Common myeloid progenitor, CD34-positive (primary cell): ENCODE data around the gene WDR1.

ENCODE experiments used
- CTCF ChIA-PET: fragments of 350-600 bp; sonication (Branson Sonifier 250); formaldehyde crosslinking; loops from one replicate; lab custom pipeline; 2021; ENCODE audit warnings: antibody characterized with exemption; lab: Charles Lee
- POLR2A ChIA-PET: fragments of 350-600 bp; sonication (Branson Sonifier 250); formaldehyde crosslinking; loops from one replicate; lab custom pipeline; 2021; ENCODE audit warnings: antibody characterized with exemption; lab: Charles Lee
- DNase-seq, 3 donors: peaks; one replicate each; pipeline versions ENCODE4 v3.0.0 to v3.0.0-alpha.2; 2013
- H3K27ac ChIP-seq, 2 experiments: 1 replicate in 1 of 2; 2 replicates in 1 of 2; pipeline ENCODE4 v1.7.0; 2013; ENCODE audit warnings: inconsistent platforms in 2 of 2, low read length in 2 of 2, mild to moderate bottlenecking in 2 of 2, low read depth in 1 of 2, moderate library complexity in 1 of 2; ENCODE audit not compliant: severe bottlenecking in 2 of 2, insufficient read depth in 1 of 2, poor library complexity in 1 of 2
- H3K27me3 ChIP-seq, 5 experiments: replicated peaks in 2 of 5; 1 replicate in 3 of 5; 2 replicates in 2 of 5; pipeline versions ENCODE4 v1.6.1 to v1.7.0; 2013; ENCODE audit warnings: low read length in 4 of 5, mild to moderate bottlenecking in 2 of 5, moderate library complexity in 2 of 5, inconsistent platforms in 1 of 5; ENCODE audit not compliant: insufficient read depth in 5 of 5, control insufficient read depth in 4 of 5
- H3K36me3 ChIP-seq, 4 experiments: 1 replicate in 2 of 4; 2 replicates in 2 of 4; pipeline versions ENCODE4 v1.6.1 to v1.7.0; 2013; ENCODE audit warnings: low read length in 3 of 4, control low read depth in 1 of 4, mild to moderate bottlenecking in 1 of 4; ENCODE audit not compliant: control insufficient read depth in 4 of 4, insufficient read depth in 4 of 4
- H3K4me1 ChIP-seq, 4 experiments: 1 replicate in 3 of 4; 2 replicates in 1 of 4; pipeline versions ENCODE4 v1.6.1 to v1.7.1; 2013; ENCODE audit warnings: low read length in 3 of 4, mild to moderate bottlenecking in 3 of 4, control low read depth in 1 of 4, inconsistent platforms in 1 of 4, moderate library complexity in 1 of 4; ENCODE audit not compliant: control insufficient read depth in 4 of 4, insufficient read depth in 4 of 4; ENCODE audit errors: control extremely low read depth in 1 of 4
- H3K4me3 ChIP-seq, 7 experiments: 1 replicate in 4 of 7; 2 replicates in 3 of 7; pipeline versions ENCODE4 v1.5.1 to v1.7.0; 2013; ENCODE audit warnings: mild to moderate bottlenecking in 7 of 7, low read length in 6 of 7, moderate library complexity in 6 of 7, inconsistent platforms in 2 of 7, low read depth in 2 of 7, control low read depth in 1 of 7; ENCODE audit not compliant: insufficient read depth in 4 of 7, control insufficient read depth in 1 of 7; ENCODE audit errors: extremely low read depth in 1 of 7
- H3K9me3 ChIP-seq, 5 experiments: 1 replicate in 4 of 5; 2 replicates in 1 of 5; pipeline versions ENCODE4 v1.6.1 to v1.7.1; 2013; ENCODE audit warnings: low read length in 4 of 5, mild to moderate bottlenecking in 2 of 5, inconsistent platforms in 1 of 5, low read depth in 1 of 5, moderate library complexity in 1 of 5; ENCODE audit not compliant: control insufficient read depth in 4 of 5, insufficient read depth in 2 of 5; ENCODE audit errors: control extremely low read depth in 1 of 5
- WGBS: methylation state at CpG from one replicate; pipeline ENCODE4 v1.1.5; 2013; ENCODE audit not compliant: insufficient coverage; 5-methylcytosine and 5-hydroxymethylcytosine counted together

Gene WDR1

GRCh38 chr4:10091531-10092181, 24.9 kb downstream of the WDR1 start:
- Histone ChIP-seq H3K4me1 (peaks cover 10 to 58% (median 54%) of the 10 kb centered on the region in 4 experiments), H3K9me3 (no peaks in the 10 kb centered on the region), H3K27me3 (no peaks in the 10 kb centered on the region), H3K27ac (no peak overlapping the region), H3K4me3 (no peak overlapping the region), H3K36me3 (peaks cover 9 to 81% (median 56%) of the 10 kb centered on the region in 4 experiments)
- ChIA-PET CTCF (interaction anchor here (1.2 to 2.4 kb wide), 6 partner anchors 16 to 74 kb away, joined by 3 to 9 read pairs (median 4); no protein-coding TSS in a partner anchor), POLR2A (no interaction called here)
- 96% methylated on average over 19 of the region's 19 CpGs for WGBS
- DNase-seq, result no peak

- Histone ChIP-seq H3K4me3 (no peak overlapping the region), H3K27ac (no peak overlapping the region), H3K4me1 (peaks cover 8 to 48% (median 44%) of the 10 kb centered on the region in 4 experiments), H3K36me3 (peaks cover 9 to 86% (median 61%) of the 10 kb centered on the region in 4 experiments), H3K27me3 (no peaks in the 10 kb centered on the region), H3K9me3 (no peaks in the 10 kb centered on the region)
- 96% methylated on average over 20 of the region's 21 CpGs for WGBS
- ChIA-PET CTCF (interaction anchor here (1.2 to 2.4 kb wide), 6 partner anchors 9 to 76 kb away, joined by 3 to 9 read pairs (median 5); no protein-coding TSS in a partner anchor), POLR2A (no interaction called here)
- DNase-seq, result no peak
Measured at GRCh38 chr4:10090467-10091250, 25.9 kb downstream of the WDR1 start.

- POLR2A ChIA-PET, result no interaction called here
- H3K27ac ChIP-seq, result no peak overlapping the region
Measured at GRCh38 chr4:10089346-10089745, 27.3 kb downstream of the WDR1 start.

GRCh38 chr4:10088135-10089010, 28.2 kb downstream of the WDR1 start:
- no peaks in the 10 kb centered on the region for H3K27me3 ChIP-seq
- CTCF ChIA-PET, result interaction anchor here (0.8 to 2.0 kb wide), 9 partner anchors 8 to 70 kb away, joined by 3 to 6 read pairs (median 3); no protein-coding TSS in a partner anchor
- H3K4me1 ChIP-seq, result peaks cover 2 to 25% (median 22%) of the 10 kb centered on the region in 4 experiments
- H3K36me3 ChIP-seq, result peaks cover 9 to 95% (median 69%) of the 10 kb centered on the region in 4 experiments
- no peak for DNase-seq
- WGBS, result 96% methylated on average over 17 of the region's 28 CpGs
- no peak overlapping the region for H3K27ac ChIP-seq
- POLR2A ChIA-PET, result no interaction called here
- H3K4me3 ChIP-seq, result no peak overlapping the region
- H3K9me3 ChIP-seq, result no peaks in the 10 kb centered on the region

More at GRCh38 chr4:10089346-10089745, 27.3 kb downstream of the WDR1 start:
- H3K4me1 ChIP-seq, result peaks cover 4 to 35% (median 31%) of the 10 kb centered on the region in 4 experiments
- 81% methylated on average over 9 of the region's 11 CpGs for whole genome bisulfite sequencing
- CTCF ChIA-PET, result interaction anchor here (1.1 to 2.4 kb wide), 8 partner anchors 8 to 75 kb away, joined by 3 to 9 read pairs (median 5); no protein-coding TSS in a partner anchor
- DNase-seq, result peak in 2 of 3 donors; percentile 34 to 38
- no peaks in the 10 kb centered on the region for H3K27me3 ChIP-seq
- H3K9me3 ChIP-seq, result no peaks in the 10 kb centered on the region
- no peak overlapping the region for H3K4me3 ChIP-seq
- peaks cover 9 to 89% (median 63%) of the 10 kb centered on the region in 4 experiments for H3K36me3 ChIP-seq

- H3K4me3 ChIP-seq, result no peak overlapping the region
- 98% methylated on average over 10 of the region's 12 CpGs for WGBS
- no peaks in the 10 kb centered on the region for H3K9me3 ChIP-seq
- H3K27me3 ChIP-seq, result no peaks in the 10 kb centered on the region
- CTCF ChIA-PET, result interaction anchor here (0.9 to 1.4 kb wide), 3 partner anchors 10 to 36 kb away, joined by 3 to 4 read pairs (median 3); no protein-coding TSS in a partner anchor
- peaks cover 14 to 97% (median 75%) of the 10 kb centered on the region in 4 experiments for H3K36me3 ChIP-seq
- peak overlapping the region in 1 of 2 experiments; percentile 26 for H3K27ac ChIP-seq
- POLR2A ChIA-PET, result no interaction called here
- no peak for DNase-seq
- H3K4me1 ChIP-seq, result peaks cover 0 to 14% (median 11%) of the 10 kb centered on the region in 4 experiments
Measured at GRCh38 chr4:10087152-10087791, 29.3 kb downstream of the WDR1 start.

- Histone ChIP-seq H3K4me3 (no peak overlapping the region), H3K27me3 (no peaks in the 10 kb centered on the region), H3K4me1 (peaks cover 0 to 7% (median 4%) of the 10 kb centered on the region in 4 experiments), H3K36me3 (peaks cover 15 to 99% (median 73%) of the 10 kb centered on the region in 4 experiments), H3K9me3 (no peaks in the 10 kb centered on the region), H3K27ac (peak overlapping the region in 1 of 2 experiments; percentile 26)
- ChIA-PET CTCF (interaction anchor here (0.9 to 1.4 kb wide), 5 partner anchors 9 to 73 kb away, joined by 3 to 4 read pairs (median 3); no protein-coding TSS in a partner anchor), POLR2A (no interaction called here)
- 95% methylated on average over 11 of the region's 13 CpGs for WGBS
- no peak for DNase-seq
Measured at GRCh38 chr4:10086506-10087120, 30.0 kb downstream of the WDR1 start.
